GM10266 (cell line): Measurements from ENCODE around the gene HRK.

Experiments used
- DNase-seq: peaks from one replicate; pipeline ENCODE4 v3.0.0; 2012; ENCODE audit errors: extremely low spot score
- CTCF ChIP-seq: IDR thresholded peaks from 2 replicates; pipeline ENCODE4 v1.5.1; 2012; ENCODE audit warnings: mild to moderate bottlenecking, low read depth; ENCODE audit not compliant: control insufficient read depth, insufficient read depth; ENCODE audit errors: missing control alignments

The HRK gene

GRCh38 chr12:116864371-116865160 lies 16.7 kb downstream of the HRK start:
- DNase-seq: no peak
- TF ChIP-seq CTCF: no peak

GRCh38 chr12:116863275-116863767 lies 17.9 kb downstream of the HRK start:
- peak; percentile 42 for TF ChIP-seq CTCF
- no peak for DNase-seq

GRCh38 chr12:116862167-116862566 lies 19.1 kb downstream of the HRK start:
- no peak for DNase-seq
- no peak for TF ChIP-seq CTCF

GRCh38 chr12:116861320-116861719 lies 19.9 kb downstream of the HRK start:
- DNase-seq: peak; percentile 78
- no peak for TF ChIP-seq CTCF

- DNase-seq: no peak
- no peak for TF ChIP-seq CTCF
Measured at GRCh38 chr12:116860263-116860662, 21.0 kb downstream of the HRK start.

DNA sequence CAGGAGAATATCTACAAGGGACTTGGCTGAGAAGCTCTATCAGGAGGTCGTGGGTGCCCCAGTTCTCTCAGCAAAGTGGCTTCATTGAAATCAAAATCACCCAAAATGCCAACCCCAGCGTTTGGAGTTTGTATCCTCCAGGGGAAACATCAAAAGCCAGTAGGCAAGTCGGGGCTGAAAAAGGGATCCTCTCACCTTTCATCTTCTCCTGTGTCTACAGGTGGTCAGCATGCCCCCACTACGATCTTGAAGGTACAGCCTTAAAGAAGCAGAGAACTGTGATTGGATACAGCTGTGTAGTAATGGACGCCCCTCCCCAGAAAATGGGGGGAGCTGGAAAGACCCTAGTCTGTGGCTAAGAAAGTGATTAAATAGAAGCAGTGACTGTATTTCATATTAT lies 22.2 kb downstream of the HRK start:
- no peak for DNase-seq
- no peak for TF ChIP-seq CTCF

DNA sequence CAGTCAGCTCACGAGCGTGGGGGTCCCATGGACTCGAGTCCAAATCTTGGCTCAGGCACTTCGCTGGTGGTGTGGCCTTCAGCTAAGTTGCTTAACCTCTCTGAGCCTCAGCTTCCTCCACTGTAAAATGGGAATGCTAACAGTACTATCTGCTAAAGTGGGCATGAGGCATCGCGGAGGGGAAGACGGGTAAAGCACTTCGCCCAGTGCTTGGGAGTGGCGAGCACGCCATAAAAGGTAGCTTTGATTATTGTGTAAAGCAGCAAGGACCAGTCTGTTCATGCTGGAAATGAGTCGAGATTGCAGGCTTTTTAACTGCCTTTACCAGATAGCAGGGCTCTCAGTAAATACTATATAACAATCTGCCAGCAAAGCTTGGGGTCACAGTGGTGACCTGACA lies 24.5 kb downstream of the HRK start:
- TF ChIP-seq CTCF: no peak
- DNase-seq: no peak
